ENCODE data around the gene NOSIP.

NOSIP gene

GRCh38 chr19:49593233-49594113, 13.1 kb upstream of the NOSIP start:
- peak overlapping the region; percentile 85 for H3K4me3 ChIP-seq (ENCODE audit: low read depth, low read length)
- TF ChIP-seq CTCF (IDR thresholded peaks at IDR 0.05; ENCODE audit: low read depth, low read length) (no peak), MYC (IDR thresholded peaks at IDR 0.05; ENCODE audit: low read depth, low read length) (no peak), POLR2A (IDR thresholded peaks at IDR 0.05; ENCODE audit: extremely low read depth, insufficient read length) (no peak), MAX (IDR thresholded peaks at IDR 0.05; ENCODE audit: low read depth, low read length) (no peak)
- DNase-seq (ENCODE audit: low read depth): peak; percentile 95

GRCh38 chr19:49592486-49593232, 12.3 kb upstream of the NOSIP start:
- TF ChIP-seq MAX (IDR thresholded peaks at IDR 0.05; ENCODE audit: low read depth, low read length): no peak; the same call in 1 of the 2 replicates
- TF ChIP-seq POLR2A (IDR thresholded peaks at IDR 0.05; ENCODE audit: extremely low read depth, insufficient read length): no peak
- no peak for TF ChIP-seq MYC (IDR thresholded peaks at IDR 0.05; ENCODE audit: low read depth, low read length)
- TF ChIP-seq CTCF (IDR thresholded peaks at IDR 0.05; ENCODE audit: low read depth, low read length): no peak
- peak; percentile 70 for DNase-seq (ENCODE audit: low read depth)
- peak overlapping the region; percentile 85 for H3K4me3 ChIP-seq (ENCODE audit: low read depth, low read length)

GRCh38 chr19:49591731-49592485, 11.6 kb upstream of the NOSIP start:
- peak overlapping the region; percentile 85 for H3K4me3 ChIP-seq (ENCODE audit: low read depth, low read length)
- peak; percentile 74 for DNase-seq (ENCODE audit: low read depth)
- TF ChIP-seq CTCF (IDR thresholded peaks at IDR 0.05; ENCODE audit: low read depth, low read length): no peak
- TF ChIP-seq MYC (IDR thresholded peaks at IDR 0.05; ENCODE audit: low read depth, low read length): 0 out of 2 replicates have a peak, but pooled peaks have one; percentile 25
- TF ChIP-seq MAX (IDR thresholded peaks at IDR 0.05; ENCODE audit: low read depth, low read length): 0 out of 2 replicates have a peak, but pooled peaks have one; percentile 6
- TF ChIP-seq POLR2A (IDR thresholded peaks at IDR 0.05; ENCODE audit: extremely low read depth, insufficient read length): no peak

- DNase-seq (ENCODE audit: low read depth): peak; percentile 88
- peak within 1 kb of the TSS; percentile 90 for H3K4me3 ChIP-seq (ENCODE audit: low read depth, low read length)
- peak; percentile 23; the same call in 1 of the 2 replicates for TF ChIP-seq MYC (IDR thresholded peaks at IDR 0.05; ENCODE audit: low read depth, low read length)
- no peak for TF ChIP-seq CTCF (IDR thresholded peaks at IDR 0.05; ENCODE audit: low read depth, low read length)
- TF ChIP-seq MAX (IDR thresholded peaks at IDR 0.05; ENCODE audit: low read depth, low read length): no peak
- TF ChIP-seq POLR2A (IDR thresholded peaks at IDR 0.05; ENCODE audit: extremely low read depth, insufficient read length): no peak
Observed at GRCh38 chr19:49590971-49591730, 10.8 kb upstream of the NOSIP start, which contains the start of gene PRR12. TSS of gene PRR12 (plus strand) at chr19:49591182. CDS start at chr19:49591655, 473 bp downstream.
